ENCODE data around the gene TTC28.
"Not testable (repeated sequence)": the region's sequence is repeated elsewhere in the genome, so short reads cannot be mapped to it uniquely, and the experiment has no call there.

The TTC28 gene

DNA sequence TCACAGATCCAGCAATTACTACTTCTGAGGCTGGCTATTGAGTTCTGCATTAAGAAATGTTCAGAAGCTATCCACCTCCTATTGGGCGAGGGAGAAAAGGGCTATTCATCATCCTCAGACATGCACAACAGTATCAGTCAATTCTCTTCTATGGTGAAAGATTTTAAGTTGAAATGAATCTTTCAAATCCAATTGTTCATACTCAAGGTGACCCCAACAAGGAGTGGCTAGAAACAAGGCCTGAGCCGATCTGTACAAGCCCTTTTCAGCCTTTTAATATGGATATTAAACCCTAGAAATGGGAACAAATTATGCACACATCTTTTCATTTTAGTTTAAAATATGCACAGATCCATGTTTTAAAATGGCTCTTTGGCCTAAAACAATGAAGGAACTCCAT is 457.1 kb downstream of the TTC28 start:
- DNase-seq (ENCODE audit: low spot score): no peak
- in situ Hi-C loops (cut with MboI; ENCODE audit: low sequenced_read_pairs, unreplicated experiment): loop anchor here (25.0 kb wide), 1 partner anchor 110 kb away; no protein-coding TSS in a partner anchor
- TF ChIP-seq, protein P1, sequence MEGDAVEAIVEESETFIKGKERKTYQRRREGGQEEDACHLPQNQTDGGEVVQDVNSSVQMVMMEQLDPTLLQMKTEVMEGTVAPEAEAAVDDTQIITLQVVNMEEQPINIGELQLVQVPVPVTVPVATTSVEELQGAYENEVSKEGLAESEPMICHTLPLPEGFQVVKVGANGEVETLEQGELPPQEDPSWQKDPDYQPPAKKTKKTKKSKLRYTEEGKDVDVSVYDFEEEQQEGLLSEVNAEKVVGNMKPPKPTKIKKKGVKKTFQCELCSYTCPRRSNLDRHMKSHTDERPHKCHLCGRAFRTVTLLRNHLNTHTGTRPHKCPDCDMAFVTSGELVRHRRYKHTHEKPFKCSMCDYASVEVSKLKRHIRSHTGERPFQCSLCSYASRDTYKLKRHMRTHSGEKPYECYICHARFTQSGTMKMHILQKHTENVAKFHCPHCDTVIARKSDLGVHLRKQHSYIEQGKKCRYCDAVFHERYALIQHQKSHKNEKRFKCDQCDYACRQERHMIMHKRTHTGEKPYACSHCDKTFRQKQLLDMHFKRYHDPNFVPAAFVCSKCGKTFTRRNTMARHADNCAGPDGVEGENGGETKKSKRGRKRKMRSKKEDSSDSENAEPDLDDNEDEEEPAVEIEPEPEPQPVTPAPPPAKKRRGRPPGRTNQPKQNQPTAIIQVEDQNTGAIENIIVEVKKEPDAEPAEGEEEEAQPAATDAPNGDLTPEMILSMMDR (IDR thresholded peaks at IDR 0.05; ENCODE audit: borderline replicate concordance, control extremely low read depth, extremely low read depth, insufficient read depth, missing control alignments): no peak

DNA sequence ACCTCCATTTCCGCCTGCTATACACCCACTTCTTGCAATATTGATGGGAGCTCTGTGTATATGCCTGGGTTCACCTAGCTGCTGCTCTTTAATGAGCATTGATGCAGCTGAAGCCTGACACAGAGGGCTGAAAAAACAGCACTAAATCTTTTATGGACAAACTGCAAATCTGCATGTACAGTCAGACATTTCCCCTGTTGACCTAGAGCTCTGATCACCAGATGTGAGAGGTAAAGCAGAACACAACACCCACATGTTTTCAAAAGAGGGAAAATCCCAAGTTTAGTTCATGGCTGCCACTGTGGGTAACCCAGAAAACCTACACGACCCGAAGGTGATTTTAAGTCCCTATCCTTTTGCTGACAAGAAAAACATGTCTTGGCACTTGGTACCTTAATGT is 457.6 kb downstream of the TTC28 start:
- in situ Hi-C loops (cut with MboI; ENCODE audit: low sequenced_read_pairs, unreplicated experiment): loop anchor here (25.0 kb wide), 1 partner anchor 110 kb away; no protein-coding TSS in a partner anchor
- TF ChIP-seq, protein P1 (IDR thresholded peaks at IDR 0.05; ENCODE audit: borderline replicate concordance, control extremely low read depth, extremely low read depth, insufficient read depth, missing control alignments): no peak
- DNase-seq (ENCODE audit: low spot score): peak; percentile 26

DNA sequence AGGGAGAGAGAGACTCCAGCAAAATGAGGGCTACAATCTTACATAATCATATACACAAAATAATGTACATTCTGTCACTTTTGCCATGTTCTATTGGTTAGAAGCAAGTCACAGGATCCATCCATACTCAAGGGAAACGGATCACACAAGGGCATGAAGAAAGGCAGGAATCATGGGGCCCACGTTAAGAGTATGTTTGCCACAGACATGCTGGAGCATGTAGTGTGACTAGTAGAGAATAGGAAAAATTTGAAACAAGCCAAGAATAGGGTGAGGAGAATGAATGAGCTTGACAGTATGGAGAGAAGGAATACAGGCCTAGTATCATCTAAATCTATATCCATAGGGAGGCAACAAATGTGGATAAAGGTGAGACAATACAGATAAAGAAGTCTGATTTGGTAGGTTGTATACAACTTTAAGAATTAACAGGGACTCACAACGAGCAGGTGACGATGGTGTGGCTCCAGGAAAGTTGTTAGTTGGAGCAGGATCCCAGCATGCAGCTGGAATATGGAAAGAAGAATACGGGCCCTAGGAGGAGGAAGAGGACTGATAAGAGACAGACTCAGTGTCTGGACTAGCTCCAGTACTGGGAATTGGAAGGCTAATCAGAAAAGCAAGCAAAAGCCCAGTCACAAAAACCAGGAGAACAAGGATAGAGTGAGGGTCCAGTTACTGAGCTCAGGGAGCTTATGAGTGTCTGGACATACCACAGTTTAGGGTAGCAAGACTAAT is 458.8 kb downstream of the TTC28 start:
- TF ChIP-seq, protein P1 (IDR thresholded peaks at IDR 0.05; ENCODE audit: borderline replicate concordance, control extremely low read depth, extremely low read depth, insufficient read depth, missing control alignments): no peak
- in situ Hi-C loops (cut with MboI; ENCODE audit: low sequenced_read_pairs, unreplicated experiment): loop anchor here (25.0 kb wide), 1 partner anchor 108 kb away; no protein-coding TSS in a partner anchor
- DNase-seq (ENCODE audit: low spot score): no peak

DNA sequence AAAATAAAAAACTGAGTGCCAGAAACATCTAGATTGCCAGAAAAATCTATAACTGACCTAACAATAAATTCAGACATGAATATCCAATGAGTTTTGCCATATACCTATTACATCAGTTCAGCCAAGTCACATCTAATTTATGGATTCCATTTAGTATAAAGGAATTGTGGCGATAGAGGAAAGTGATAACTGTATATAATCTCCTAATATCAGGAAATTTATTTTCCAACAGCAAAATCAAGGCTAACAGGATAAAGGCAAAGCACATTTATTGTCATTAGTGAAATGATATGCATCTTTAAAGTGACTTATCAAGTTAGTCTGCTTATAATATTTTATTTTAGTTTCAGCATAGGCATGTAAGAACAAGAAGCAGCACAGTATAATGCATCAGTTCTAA is 462.4 kb downstream of the TTC28 start:
- no peak for DNase-seq (ENCODE audit: low spot score)
- TF ChIP-seq, protein P1 (IDR thresholded peaks at IDR 0.05; ENCODE audit: borderline replicate concordance, control extremely low read depth, extremely low read depth, insufficient read depth, missing control alignments): no peak
- in situ Hi-C loops (cut with MboI; ENCODE audit: low sequenced_read_pairs, unreplicated experiment): loop anchor here (25.0 kb wide), 1 partner anchor 105 kb away; no protein-coding TSS in a partner anchor

DNA sequence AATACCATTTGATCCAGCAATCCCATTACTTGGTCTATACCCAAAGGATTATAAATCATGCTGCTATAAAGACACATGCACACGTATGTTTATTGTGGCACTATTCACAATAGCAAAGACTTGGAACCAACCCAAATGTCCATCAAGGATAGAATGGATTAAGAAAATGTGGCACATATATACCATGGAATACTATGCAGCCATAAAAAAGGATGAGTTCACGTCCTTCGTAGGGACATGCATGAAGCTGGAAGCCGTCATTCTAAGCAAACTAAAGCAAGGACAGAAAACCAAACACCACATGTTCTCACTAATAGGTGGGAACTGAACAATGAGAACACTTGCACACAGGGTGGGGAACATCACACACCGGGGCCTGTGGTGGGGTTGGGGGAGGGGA is 464.9 kb downstream of the TTC28 start:
- in situ Hi-C loops (cut with MboI; ENCODE audit: low sequenced_read_pairs, unreplicated experiment): loop anchor here (25.0 kb wide), 1 partner anchor 102 kb away; no protein-coding TSS in a partner anchor
- not testable (repeated sequence) for DNase-seq (ENCODE audit: low spot score)

DNA sequence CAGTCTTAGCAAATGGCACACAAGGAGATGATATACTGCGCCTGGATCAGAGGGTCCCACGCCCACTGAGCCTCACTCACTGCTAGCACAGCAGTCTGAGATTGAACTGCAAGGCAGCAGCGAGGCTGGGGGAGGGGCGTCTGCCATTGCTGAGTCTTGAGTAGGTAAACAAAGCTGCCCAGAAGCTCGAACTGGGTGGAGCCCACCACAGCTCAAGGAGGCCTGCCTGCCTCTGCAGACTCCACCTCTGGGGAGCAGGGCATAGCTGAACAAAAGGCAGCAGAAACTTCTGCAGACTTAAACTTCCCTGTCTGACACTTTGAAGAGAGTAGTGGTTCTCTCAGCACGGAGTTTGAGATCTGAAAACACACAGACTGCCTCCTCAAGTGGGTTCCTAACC is 470.2 kb downstream of the TTC28 start:
- in situ Hi-C loops (cut with MboI; ENCODE audit: low sequenced_read_pairs, unreplicated experiment): loop anchor here (25.0 kb wide), 1 partner anchor 97 kb away; no protein-coding TSS in a partner anchor
- not testable (repeated sequence) for DNase-seq (ENCODE audit: low spot score)

DNA sequence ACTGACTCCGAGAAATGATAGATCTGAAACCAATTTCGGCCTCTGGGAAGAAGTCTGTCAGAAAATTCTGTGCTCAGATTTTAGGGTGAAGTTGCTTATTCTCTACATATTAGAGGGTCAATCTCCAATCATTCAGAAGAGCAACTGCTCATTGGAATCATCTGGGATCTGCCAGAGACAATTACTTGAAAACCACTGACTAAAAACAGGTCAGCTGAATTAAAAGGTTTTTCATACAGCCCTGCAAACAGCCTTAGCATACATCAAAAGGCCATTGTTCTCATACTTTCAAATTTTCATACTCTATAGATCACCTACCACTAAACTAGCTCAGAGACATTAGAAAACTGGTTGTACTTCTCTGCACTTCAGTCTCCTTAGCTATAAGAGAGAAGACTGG is 470.9 kb downstream of the TTC28 start:
- in situ Hi-C loops (cut with MboI; ENCODE audit: low sequenced_read_pairs, unreplicated experiment): loop anchor here (25.0 kb wide), 1 partner anchor 96 kb away; no protein-coding TSS in a partner anchor
- DNase-seq (ENCODE audit: low spot score): no peak
- TF ChIP-seq, protein P1 (IDR thresholded peaks at IDR 0.05; ENCODE audit: borderline replicate concordance, control extremely low read depth, extremely low read depth, insufficient read depth, missing control alignments): no peak
